Naive thymus-derived CD8-positive, alpha-beta T cell (primary cell): ENCODE measurements around the gene SLC25A26. TPM values are rescaled to one million over a fixed set of nuclear protein-coding genes. Genes with fewer than 3 reads are reported as not detected.
A peak's percentile ranks its signal among the peaks of the same experiment; 100 is the strongest.

ENCODE experiments used
- ATAC-seq, 2 donors: fragments of 150-1000 bp; cut with Tn5 transposase in 1 of 2; sonication (Bioruptor Pico), chemical (Tn5 transposase) in 1 of 2; 1 replicate in 1 of 2; 2 replicates in 1 of 2; pipeline ENCODE4 v1.10.0; 2021; ENCODE audit warnings: mild to moderate bottlenecking in 2 of 2, moderate library complexity in 2 of 2
- POLR2A ChIA-PET: fragments of 350-600 bp; sonication (Branson Sonifier 250); formaldehyde crosslinking; loops from one replicate; lab custom pipeline; 2021; ENCODE audit warnings: antibody characterized with exemption; lab: Charles Lee
- DNase-seq, 10 donors: peaks; one replicate each; pipeline versions ENCODE4 v3.0.0 to v3.0.0-alpha.2; 2020 to 2022
- H3K27ac Mint-ChIP-seq, 10 donors: one replicate each; pipeline ENCODE4 v1.8.0; 2020 to 2022; ENCODE audit warnings: mild to moderate bottlenecking in 10 of 10, mixed read lengths in 10 of 10, moderate library complexity in 4 of 10, inconsistent platforms in 1 of 10
- H3K27me3 Mint-ChIP-seq, 5 donors: one replicate each; pipeline ENCODE4 v1.8.0; 2021 to 2022; ENCODE audit warnings: mixed read lengths in 5 of 5
- H3K36me3 Mint-ChIP-seq, 3 donors: one replicate each; pipeline ENCODE4 v1.8.0; 2020 to 2022; ENCODE audit warnings: mixed read lengths in 3 of 3, mild to moderate bottlenecking in 2 of 3, inconsistent platforms in 1 of 3
- H3K4me1 Mint-ChIP-seq, 4 donors: one replicate each; pipeline ENCODE4 v1.8.0; 2021 to 2022; ENCODE audit warnings: mixed read lengths in 4 of 4
- H3K4me3 Mint-ChIP-seq, 10 donors: one replicate each; pipeline ENCODE4 v1.8.0; 2020 to 2022; ENCODE audit warnings: mild to moderate bottlenecking in 10 of 10, mixed read lengths in 10 of 10, moderate library complexity in 6 of 10, inconsistent platforms in 1 of 10
- H3K9me3 Mint-ChIP-seq, 9 donors: one replicate each; pipeline ENCODE4 v1.8.0; 2020 to 2022; ENCODE audit warnings: mixed read lengths in 9 of 9, mild to moderate bottlenecking in 3 of 9, inconsistent platforms in 1 of 9, moderate library complexity in 1 of 9
- polyA plus RNA-seq, 3 donors: library from polyadenylated mRNA; unstranded; fragments of 300-500 nt; fragmentation: Illumina TruSeq; gene quantifications; one replicate each; pipeline ENCODE4 v1.2.3, GENCODE V29; 2021
- total RNA-seq, 8 experiments: library from RNA in 2 of 8; stranded (reverse) in 2 of 8; gene quantifications; one replicate each; pipeline ENCODE4 v1.2.3 and lab custom pipeline; 2021 to 2026

SLC25A26 gene
- total and polyA plus RNA-seq, 5 experiments from 2014 or later: 19.0 to 62.5 (median 49.3) TPM

- H3K9me3 Mint-ChIP-seq: peaks cover 0 to under 1% (median 0%) of the 10 kb centered on the region in 9 donors
- peak overlapping the region in 1 of 10 donors; percentile 35 for H3K27ac Mint-ChIP-seq
- H3K36me3 Mint-ChIP-seq: peaks cover 0 to 29% (median 0%) of the 10 kb centered on the region in 3 donors
- no peak overlapping the region for H3K4me3 Mint-ChIP-seq
- H3K4me1 Mint-ChIP-seq: peaks cover 0 to 2% (median 0%) of the 10 kb centered on the region in 4 donors
- POLR2A ChIA-PET: no interaction called here
- ATAC-seq (no peak), DNase-seq (no peak)
- H3K27me3 Mint-ChIP-seq: peaks cover 0 to 2% (median 0%) of the 10 kb centered on the region in 5 donors
Measured at GRCh38 chr3:66401675-66402491, 181.1 kb downstream of the SLC25A26 start.

DNA sequence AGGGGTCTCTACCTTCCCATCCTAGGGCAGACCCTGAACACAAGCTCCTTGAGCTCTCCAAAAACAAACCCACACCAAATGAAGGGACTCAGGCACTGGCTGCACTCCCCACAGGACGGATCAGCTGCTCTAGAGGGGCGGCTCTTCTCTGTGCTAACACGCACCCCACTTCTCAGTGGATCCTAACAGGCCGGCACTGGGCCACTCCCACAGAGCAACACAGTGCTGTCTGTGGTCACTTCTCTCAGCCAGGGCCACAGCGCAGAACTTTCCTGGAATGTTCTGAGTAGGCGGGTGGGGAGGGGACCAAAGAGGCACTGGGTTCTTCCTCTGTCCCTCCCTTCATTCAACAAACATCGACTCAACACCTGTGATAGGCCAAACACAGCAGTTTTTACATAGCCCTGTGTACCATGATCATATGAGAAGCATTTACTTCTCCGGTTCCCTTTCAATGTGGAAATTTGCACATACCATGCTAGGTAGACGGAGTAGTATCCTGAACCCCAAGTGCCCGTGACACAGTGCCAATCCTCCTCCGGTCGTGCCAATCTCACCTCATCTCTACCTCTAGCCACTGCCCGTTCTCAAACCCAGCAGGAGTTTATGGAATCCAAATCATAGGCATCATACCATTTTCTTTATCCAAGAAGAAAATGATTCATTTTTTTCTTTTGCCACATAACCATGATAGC lies 181.9 kb downstream of the SLC25A26 start:
- peak overlapping the region in 2 of 10 donors; percentile 19 to 27 for H3K27ac Mint-ChIP-seq
- H3K27me3 Mint-ChIP-seq: peaks cover 0 to 2% (median 0%) of the 10 kb centered on the region in 5 donors
- H3K4me1 Mint-ChIP-seq: peaks cover 0 to 2% (median 0%) of the 10 kb centered on the region in 4 donors
- DNase-seq: no peak
- H3K36me3 Mint-ChIP-seq: peaks cover 0 to 23% (median 0%) of the 10 kb centered on the region in 3 donors
- POLR2A ChIA-PET: no interaction called here
- H3K4me3 Mint-ChIP-seq: no peak overlapping the region
- no peaks in the 10 kb centered on the region for H3K9me3 Mint-ChIP-seq
- no peak for ATAC-seq

- peaks cover 0 to 19% (median 0%) of the 10 kb centered on the region in 3 donors for H3K36me3 Mint-ChIP-seq
- no peak for ATAC-seq
- peak overlapping the region in 1 of 10 donors; percentile 62 for H3K27ac Mint-ChIP-seq
- POLR2A ChIA-PET: no interaction called here
- no peaks in the 10 kb centered on the region for H3K9me3 Mint-ChIP-seq
- H3K27me3 Mint-ChIP-seq: peaks cover 0 to 2% (median 0%) of the 10 kb centered on the region in 5 donors
- DNase-seq: no peak
- H3K4me1 Mint-ChIP-seq: peaks cover 0 to 2% (median under 1%) of the 10 kb centered on the region in 4 donors
- no peak overlapping the region for H3K4me3 Mint-ChIP-seq
Measured at GRCh38 chr3:66403323-66403990, 182.7 kb downstream of the SLC25A26 start.

GRCh38 chr3:66404197-66404596 lies 183.4 kb downstream of the SLC25A26 start:
- Mint-ChIP-seq H3K9me3 (no peaks in the 10 kb centered on the region), H3K4me3 (no peak overlapping the region), H3K27me3 (peaks cover 0 to 2% (median 0%) of the 10 kb centered on the region in 5 donors), H3K4me1 (peaks cover 0 to 2% (median 0%) of the 10 kb centered on the region in 4 donors), H3K27ac (no peak overlapping the region), H3K36me3 (peaks cover 0 to 15% (median 0%) of the 10 kb centered on the region in 3 donors)
- DNase-seq (no peak), ATAC-seq (no peak)
- POLR2A ChIA-PET: no interaction called here

- no peaks in the 10 kb centered on the region for H3K9me3 Mint-ChIP-seq
- DNase-seq: no peak
- H3K27ac Mint-ChIP-seq: no peak overlapping the region
- H3K36me3 Mint-ChIP-seq: peaks cover 0 to 20% (median 0%) of the 10 kb centered on the region in 3 donors
- POLR2A ChIA-PET: no interaction called here
- peaks cover 0 to 2% (median 0%) of the 10 kb centered on the region in 4 donors for H3K4me1 Mint-ChIP-seq
- ATAC-seq: no peak
- peaks cover 0 to 2% (median 0%) of the 10 kb centered on the region in 5 donors for H3K27me3 Mint-ChIP-seq
- no peak overlapping the region for H3K4me3 Mint-ChIP-seq
Measured at GRCh38 chr3:66404903-66405700, 184.3 kb downstream of the SLC25A26 start.

DNA sequence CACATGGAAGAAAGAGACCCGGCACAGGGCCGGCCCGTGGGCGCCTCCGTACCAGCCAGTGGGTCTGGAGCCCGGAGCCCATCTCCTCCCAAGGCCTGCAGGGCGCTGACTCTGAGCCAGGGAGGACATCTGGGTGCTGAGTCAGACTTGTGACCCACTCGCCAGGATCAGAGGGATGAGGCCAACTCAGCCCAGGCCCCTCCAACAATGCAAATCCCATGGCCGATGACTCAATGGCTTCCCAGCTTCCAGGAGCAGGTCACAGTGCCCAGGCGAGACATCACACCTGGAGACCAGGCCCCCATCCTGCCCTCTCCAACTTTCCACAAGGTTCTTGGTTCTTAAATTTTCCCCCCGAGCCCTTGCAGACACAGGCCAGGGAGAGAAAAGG lies 184.9 kb downstream of the SLC25A26 start:
- Mint-ChIP-seq H3K4me1 (peaks cover 0 to 2% (median 0%) of the 10 kb centered on the region in 4 donors), H3K9me3 (no peaks in the 10 kb centered on the region), H3K27me3 (peaks cover 0 to 2% (median 0%) of the 10 kb centered on the region in 5 donors), H3K36me3 (peaks cover 0 to 25% (median 0%) of the 10 kb centered on the region in 3 donors), H3K4me3 (no peak overlapping the region), H3K27ac (no peak overlapping the region)
- DNase-seq (no peak), ATAC-seq (no peak)
- POLR2A ChIA-PET: no interaction called here

GRCh38 chr3:66406163-66406562 lies 185.4 kb downstream of the SLC25A26 start:
- peaks cover 0 to 2% (median 0%) of the 10 kb centered on the region in 5 donors for H3K27me3 Mint-ChIP-seq
- no peak overlapping the region for H3K4me3 Mint-ChIP-seq
- peaks cover 0 to 28% (median 0%) of the 10 kb centered on the region in 3 donors for H3K36me3 Mint-ChIP-seq
- POLR2A ChIA-PET: no interaction called here
- DNase-seq (no peak), ATAC-seq (no peak)
- no peaks in the 10 kb centered on the region for H3K9me3 Mint-ChIP-seq
- peaks cover 0 to 2% (median 0%) of the 10 kb centered on the region in 4 donors for H3K4me1 Mint-ChIP-seq
- no peak overlapping the region for H3K27ac Mint-ChIP-seq

GRCh38 chr3:66406831-66407610 lies 186.2 kb downstream of the SLC25A26 start:
- no peak overlapping the region for H3K27ac Mint-ChIP-seq
- H3K27me3 Mint-ChIP-seq: peaks cover 0 to 2% (median 0%) of the 10 kb centered on the region in 5 donors
- ATAC-seq: no peak
- no peaks in the 10 kb centered on the region for H3K9me3 Mint-ChIP-seq
- H3K4me1 Mint-ChIP-seq: peaks cover 0 to 2% (median 0%) of the 10 kb centered on the region in 4 donors
- peaks cover 0 to 32% (median 0%) of the 10 kb centered on the region in 3 donors for H3K36me3 Mint-ChIP-seq
- DNase-seq: no peak
- POLR2A ChIA-PET: no interaction called here
- no peak overlapping the region for H3K4me3 Mint-ChIP-seq

GRCh38 chr3:66407611-66408218 lies 186.9 kb downstream of the SLC25A26 start:
- H3K27ac Mint-ChIP-seq: peak overlapping the region in 1 of 10 donors; percentile 50
- POLR2A ChIA-PET: no interaction called here
- no peaks in the 10 kb centered on the region for H3K9me3 Mint-ChIP-seq
- DNase-seq (peak; percentile 22 to 79 (median 63)), ATAC-seq (peak; percentile 77 to 79)
- peaks cover 0 to 2% (median 0%) of the 10 kb centered on the region in 4 donors for H3K4me1 Mint-ChIP-seq
- H3K27me3 Mint-ChIP-seq: peaks cover 0 to 2% (median 0%) of the 10 kb centered on the region in 5 donors
- H3K36me3 Mint-ChIP-seq: peaks cover 0 to 37% (median 0%) of the 10 kb centered on the region in 3 donors
- H3K4me3 Mint-ChIP-seq: no peak overlapping the region

DNA sequence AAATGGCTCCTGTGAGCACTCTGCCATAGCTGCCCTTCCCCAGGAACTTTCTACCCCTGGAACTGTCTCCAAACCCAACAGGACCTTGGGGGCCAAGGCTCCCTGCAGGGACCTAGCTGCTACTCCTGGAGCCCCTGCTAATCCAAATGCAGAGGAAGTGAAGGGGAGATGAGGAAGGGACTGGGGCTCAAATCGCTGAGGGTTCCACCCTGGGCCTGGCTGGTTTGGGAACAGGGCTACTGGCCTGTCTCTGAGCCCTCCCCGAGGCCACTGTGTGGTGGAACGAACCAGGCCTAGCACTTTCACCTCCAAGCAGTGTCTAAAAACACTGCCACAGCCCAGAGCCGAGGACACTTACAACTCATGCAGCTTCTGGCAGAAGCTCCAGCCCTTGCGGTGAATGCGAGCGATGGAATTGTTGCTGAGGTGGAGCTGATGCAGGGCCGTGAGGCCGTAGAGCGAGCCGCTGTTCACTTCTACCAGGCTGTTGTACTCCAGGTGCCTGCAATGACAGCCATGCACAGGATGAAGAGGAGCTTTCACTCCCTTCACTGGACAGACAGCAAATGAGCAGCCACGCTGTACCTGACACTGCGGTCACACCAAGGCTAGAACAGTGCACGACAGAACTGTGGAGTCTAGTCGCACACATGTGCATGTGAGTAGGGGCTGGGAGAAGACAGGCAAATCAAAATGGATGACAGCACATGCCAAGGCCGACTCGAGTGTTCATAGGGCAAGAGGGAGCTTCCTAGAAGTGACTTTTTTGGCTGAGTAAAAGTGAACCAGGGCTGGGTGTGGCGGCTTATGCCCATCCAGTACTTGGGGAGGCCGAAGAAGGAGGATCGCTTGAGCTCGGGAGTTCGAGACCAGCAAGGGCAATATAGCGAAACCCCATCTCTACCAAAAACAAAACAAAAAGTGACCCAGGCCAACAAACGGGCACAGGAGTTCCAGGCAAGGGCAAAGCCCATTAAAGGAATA lies 189.3 kb downstream of the SLC25A26 start:
- POLR2A ChIA-PET: no interaction called here

More for the DNA sequence above, 189.3 kb downstream of the SLC25A26 start:
- no peak for ATAC-seq
- H3K27me3 Mint-ChIP-seq: no peaks in the 10 kb centered on the region
- H3K4me1 Mint-ChIP-seq: peaks cover 0 to 2% (median 0%) of the 10 kb centered on the region in 4 donors
- peaks cover 0 to 34% (median 0%) of the 10 kb centered on the region in 3 donors for H3K36me3 Mint-ChIP-seq
- no peak overlapping the region for H3K4me3 Mint-ChIP-seq
- H3K9me3 Mint-ChIP-seq: no peaks in the 10 kb centered on the region
- H3K27ac Mint-ChIP-seq: peak overlapping the region in 2 of 10 donors; percentile 2 to 30
- DNase-seq: no peak
